SU-DHL-6 (cell line): ENCODE results near the gene BTBD9.

Experiments used
- H2AFZ ChIP-seq: fragments of 200-600 bp; sonication (generic); 2 replicates; pipeline ENCODE4 v1.6.1; 2014; ENCODE audit warnings: low read depth, mild to moderate bottlenecking, moderate library complexity, mixed read lengths, antibody characterized with exemption, low read length; ENCODE audit not compliant: severe bottlenecking
- H3F3A ChIP-seq: fragments of 200-600 bp; shearing (Covaris generic); 2 replicates; pipeline ENCODE4 v1.6.0; 2016; ENCODE audit warnings: antibody characterized with exemption, mild to moderate bottlenecking; ENCODE audit not compliant: insufficient read depth
- H3K27ac ChIP-seq: fragments of 200-600 bp; sonication (generic); 2 replicates; pipeline ENCODE4 v1.5.1; 2016; ENCODE audit warnings: low read depth, mild to moderate bottlenecking, low read length, moderate library complexity, mixed read lengths
- H3K27me3 ChIP-seq: fragments of 200-600 bp; sonication (generic), shearing (Covaris generic); 2 replicates; pipeline ENCODE4 v1.6.0; 2014; ENCODE audit warnings: mild to moderate bottlenecking, low read length
- H3K36me3 ChIP-seq: fragments of 200-600 bp; sonication (generic); 2 replicates; pipeline ENCODE4 v1.6.1; 2014; ENCODE audit warnings: mild to moderate bottlenecking, low read length, mixed read lengths
- H3K4me2 ChIP-seq: fragments of 300-600, 200-600 bp; shearing (Covaris generic), sonication (generic); 2 replicates; pipeline ENCODE4 v1.6.0; 2014; ENCODE audit warnings: low read length, low read depth, mild to moderate bottlenecking; ENCODE audit not compliant: poor library complexity, severe bottlenecking
- H3K4me3 ChIP-seq: fragments of 200-600 bp; sonication (generic); 2 replicates; pipeline ENCODE4 v1.5.1; 2014; ENCODE audit warnings: antibody characterized with exemption, low read length, mild to moderate bottlenecking, mixed read lengths; ENCODE audit not compliant: insufficient read depth, poor library complexity, severe bottlenecking
- H3K79me2 ChIP-seq: fragments of 200-600 bp; sonication (generic); 2 replicates; pipeline ENCODE4 v1.6.1; 2014; ENCODE audit warnings: mild to moderate bottlenecking, low read length, moderate library complexity; ENCODE audit not compliant: insufficient read depth
- H3K9ac ChIP-seq: fragments of 200-600 bp; sonication (generic); 2 replicates; pipeline ENCODE4 v1.7.0; 2014; ENCODE audit warnings: mild to moderate bottlenecking, low read length
- H3K9me2 ChIP-seq: fragments of 200-600 bp; sonication (generic); replicated peaks from 2 replicates; pipeline ENCODE4 v1.6.1; 2014; ENCODE audit warnings: low read length; ENCODE audit not compliant: insufficient read depth
- H3K9me3 ChIP-seq: fragments of 200-600 bp; sonication (generic); 2 replicates; pipeline ENCODE4 v1.6.1; 2014; ENCODE audit warnings: low read length, mixed read lengths; ENCODE audit not compliant: insufficient read depth
- H4K20me1 ChIP-seq: fragments of 200-600 bp; sonication (generic); 2 replicates; pipeline ENCODE4 v1.6.1; 2014; ENCODE audit warnings: low read depth, mild to moderate bottlenecking, antibody characterized with exemption, low read length, moderate library complexity, mixed read lengths
- CTCF ChIP-seq: fragments of 200-600 bp; sonication (generic); IDR thresholded peaks from one replicate; pipeline ENCODE4 v1.5.1; 2017; ENCODE audit warnings: antibody characterized with exemption, mild to moderate bottlenecking, low read length, moderate library complexity; ENCODE audit not compliant: insufficient read depth, poor library complexity, severe bottlenecking
- EZH2phosphoT487 ChIP-seq: fragments of 200-600 bp; sonication (generic), shearing (Covaris generic); conservative IDR thresholded peaks from 2 replicates; pipeline ENCODE4 v1.6.1; 2018; ENCODE audit warnings: mild to moderate bottlenecking, antibody characterized with exemption, low read length, moderate library complexity, mixed read lengths

BTBD9 gene

GRCh38 chr6:38192487-38192886 is 447.2 kb downstream of the BTBD9 start:
- H3K36me3 ChIP-seq, result no peaks in the 10 kb centered on the region
- TF ChIP-seq EZH2phosphoT487 (no peak), CTCF (no peak)
- no peaks in the 10 kb centered on the region for H3K9me2 ChIP-seq
- no peaks in the 10 kb centered on the region for H3K9me3 ChIP-seq
- no peak overlapping the region for H3K27ac ChIP-seq
- no peak overlapping the region for H3K9ac ChIP-seq
- H3F3A ChIP-seq, result no peaks in the 10 kb centered on the region
- no peak overlapping the region for H3K4me2 ChIP-seq
- H2AFZ ChIP-seq, result no peak overlapping the region
- no peaks in the 10 kb centered on the region for H3K79me2 ChIP-seq
- no peaks in the 10 kb centered on the region for H4K20me1 ChIP-seq
- no peaks in the 10 kb centered on the region for H3K27me3 ChIP-seq
- no peak overlapping the region for H3K4me3 ChIP-seq

- no peaks in the 10 kb centered on the region for H3K27me3 ChIP-seq
- H3K4me2 ChIP-seq, result no peak overlapping the region
- no peaks in the 10 kb centered on the region for H3K79me2 ChIP-seq
- no peaks in the 10 kb centered on the region for H3K9me2 ChIP-seq
- no peak overlapping the region for H2AFZ ChIP-seq
- H3K9ac ChIP-seq, result no peak overlapping the region
- H3K9me3 ChIP-seq, result no peaks in the 10 kb centered on the region
- H3K4me3 ChIP-seq, result no peak overlapping the region
- no peak overlapping the region for H3K27ac ChIP-seq
- no peaks in the 10 kb centered on the region for H3F3A ChIP-seq
- no peaks in the 10 kb centered on the region for H4K20me1 ChIP-seq
- TF ChIP-seq EZH2phosphoT487 (no peak), CTCF (no peak)
- no peaks in the 10 kb centered on the region for H3K36me3 ChIP-seq
These were observed 447.7 kb downstream of the BTBD9 start for GRCh38 chr6:38192011-38192410.

DNA sequence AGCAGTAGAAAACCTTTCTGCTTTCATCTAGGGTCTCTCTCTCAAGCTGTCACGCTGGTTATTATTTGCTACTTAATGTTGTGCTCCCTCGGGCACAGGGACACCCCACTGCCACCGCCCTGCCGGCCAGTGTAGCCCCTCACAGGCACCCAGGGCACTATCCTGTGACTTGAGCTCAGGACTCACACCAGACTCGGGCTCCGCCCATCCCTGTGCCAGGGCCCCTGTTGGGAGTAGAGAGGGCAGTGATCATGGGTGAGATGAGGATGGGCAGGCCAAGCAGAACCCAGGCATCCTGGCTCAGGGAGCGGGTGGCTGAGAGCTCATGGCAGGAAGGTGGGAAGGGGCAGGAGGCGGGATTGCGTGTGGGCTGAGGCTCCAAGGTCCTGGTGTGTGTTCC is 448.3 kb downstream of the BTBD9 start:
- Histone ChIP-seq H3F3A (no peaks in the 10 kb centered on the region), H3K9me2 (no peaks in the 10 kb centered on the region), H3K9ac (no peak overlapping the region), H3K4me2 (no peak overlapping the region), H3K4me3 (no peak overlapping the region), H3K27ac (no peak overlapping the region), H3K27me3 (no peaks in the 10 kb centered on the region), H3K9me3 (no peaks in the 10 kb centered on the region), H3K79me2 (no peaks in the 10 kb centered on the region), H2AFZ (no peak overlapping the region), H3K36me3 (no peaks in the 10 kb centered on the region), H4K20me1 (no peaks in the 10 kb centered on the region)
- TF ChIP-seq CTCF (no peak), EZH2phosphoT487 (no peak)
